Testis (tissue), 2 donors: ENCODE data around the gene SRXN1.

Experiments used
- POLR2A ChIP-seq: fragments of 450-650 bp; IDR thresholded peaks from one replicate; pipeline ENCODE4 v1.6.1; 2017; ENCODE audit warnings: antibody characterized with exemption, mild to moderate bottlenecking, moderate library complexity
- TF ChIP-seq, protein P1 (sequence below), 3 experiments: fragments of 450-650 bp in 2 of 3; fragments of 200-600 bp in 1 of 3; sonication (generic) in 1 of 3; IDR thresholded peaks; one replicate each; pipeline ENCODE4 v1.5.1; 2016 to 2019; ENCODE audit warnings: antibody characterized with exemption in 3 of 3, mild to moderate bottlenecking in 2 of 3, moderate library complexity in 1 of 3

DNA sequence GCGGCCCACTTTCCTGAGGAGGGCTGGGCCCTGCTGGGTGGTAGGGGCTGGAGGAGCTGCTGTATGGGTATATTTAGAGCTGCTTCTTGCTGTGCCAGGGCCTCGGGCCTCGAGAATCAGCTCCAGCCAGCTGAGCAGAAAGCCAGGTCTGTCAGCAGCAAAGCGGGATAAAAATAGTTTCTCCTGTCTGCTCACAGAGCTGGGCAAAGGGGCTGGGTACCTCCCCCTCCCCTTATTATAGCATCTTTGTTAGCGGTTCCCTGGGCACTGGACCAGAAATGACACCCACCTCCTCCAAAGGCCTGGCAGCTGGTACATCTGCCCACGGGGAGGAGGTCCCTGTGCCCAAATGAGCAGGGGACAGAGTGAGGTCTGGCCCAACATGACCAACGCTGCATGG lies 16.6 kb upstream of the SRXN1 start:
- TF ChIP-seq, protein P1, sequence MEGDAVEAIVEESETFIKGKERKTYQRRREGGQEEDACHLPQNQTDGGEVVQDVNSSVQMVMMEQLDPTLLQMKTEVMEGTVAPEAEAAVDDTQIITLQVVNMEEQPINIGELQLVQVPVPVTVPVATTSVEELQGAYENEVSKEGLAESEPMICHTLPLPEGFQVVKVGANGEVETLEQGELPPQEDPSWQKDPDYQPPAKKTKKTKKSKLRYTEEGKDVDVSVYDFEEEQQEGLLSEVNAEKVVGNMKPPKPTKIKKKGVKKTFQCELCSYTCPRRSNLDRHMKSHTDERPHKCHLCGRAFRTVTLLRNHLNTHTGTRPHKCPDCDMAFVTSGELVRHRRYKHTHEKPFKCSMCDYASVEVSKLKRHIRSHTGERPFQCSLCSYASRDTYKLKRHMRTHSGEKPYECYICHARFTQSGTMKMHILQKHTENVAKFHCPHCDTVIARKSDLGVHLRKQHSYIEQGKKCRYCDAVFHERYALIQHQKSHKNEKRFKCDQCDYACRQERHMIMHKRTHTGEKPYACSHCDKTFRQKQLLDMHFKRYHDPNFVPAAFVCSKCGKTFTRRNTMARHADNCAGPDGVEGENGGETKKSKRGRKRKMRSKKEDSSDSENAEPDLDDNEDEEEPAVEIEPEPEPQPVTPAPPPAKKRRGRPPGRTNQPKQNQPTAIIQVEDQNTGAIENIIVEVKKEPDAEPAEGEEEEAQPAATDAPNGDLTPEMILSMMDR (IDR thresholded peaks at IDR 0.05): no peak
- TF ChIP-seq POLR2A: no peak
